Vagina (tissue), 2 donors: Measurements from ENCODE around the gene FUT7. TPM values are rescaled to one million over a fixed set of nuclear protein-coding genes. Genes with fewer than 3 reads are reported as not detected.

Source experiments
- DNase-seq, 2 donors: peaks; one replicate each; pipeline ENCODE4 v3.0.0-alpha.2; 2017; ENCODE audit errors: extremely low spot score in 2 of 2
- H3K27ac ChIP-seq: fragments of 200-600 bp; sonication (generic); one replicate; pipeline ENCODE4 v1.5.1; 2019
- H3K27me3 ChIP-seq: fragments of 200-600 bp; sonication (generic); one replicate; pipeline ENCODE4 v1.5.1; 2019
- H3K36me3 ChIP-seq, 2 donors: fragments of 200-600 bp; sonication (generic); one replicate each; pipeline ENCODE4 v1.5.1; 2017 to 2019
- H3K4me1 ChIP-seq: fragments of 200-600 bp; sonication (generic); one replicate; pipeline ENCODE4 v1.5.1; 2019
- H3K4me3 ChIP-seq, 2 donors: fragments of 200-600 bp; sonication (generic); 1 replicate in 1 of 2; 2 replicates in 1 of 2; pipeline ENCODE4 v1.5.1; 2016 to 2019
- H3K9me3 ChIP-seq: fragments of 200-600 bp; sonication (generic); one replicate; pipeline ENCODE4 v1.5.1; 2019
- POLR2A ChIP-seq, 2 donors: fragments of 450-650 bp; IDR thresholded peaks; one replicate each; pipeline ENCODE4 v1.6.1; 2017; ENCODE audit warnings: antibody characterized with exemption in 2 of 2, mild to moderate bottlenecking in 2 of 2, moderate library complexity in 2 of 2
- POLR2AphosphoS5 ChIP-seq, 2 donors: sonication (generic); formaldehyde crosslinking; IDR thresholded peaks; one replicate each; pipeline ENCODE4 v1.9.0; 2017; ENCODE audit warnings: antibody characterized with exemption in 2 of 2, mild to moderate bottlenecking in 2 of 2, low read depth in 1 of 2; ENCODE audit not compliant: insufficient read depth in 1 of 2
- intact Hi-C: fragments of 100-400 bp; cut with DNase I; formaldehyde crosslinking; loops from one replicate; pipeline ENCODE4 v1.15.1; 2023
- total RNA-seq: library from RNA; depleted of rRNA; stranded (reverse); fragments of >200 nt; gene quantifications from one replicate; pipeline ENCODE4 v1.2.3, GENCODE V29; 2016
- TF ChIP-seq, protein P1 (sequence below), 3 experiments: fragments of 450-650 bp in 2 of 3; fragments of 200-600 bp in 1 of 3; sonication (generic) in 1 of 3; IDR thresholded peaks; one replicate each; pipeline ENCODE4 v1.5.1; 2017 to 2019; ENCODE audit warnings: antibody characterized with exemption in 3 of 3, mild to moderate bottlenecking in 2 of 3, moderate library complexity in 2 of 3

The FUT7 gene
- total RNA-seq, 1 donor from 2014 or later: not detected

DNA sequence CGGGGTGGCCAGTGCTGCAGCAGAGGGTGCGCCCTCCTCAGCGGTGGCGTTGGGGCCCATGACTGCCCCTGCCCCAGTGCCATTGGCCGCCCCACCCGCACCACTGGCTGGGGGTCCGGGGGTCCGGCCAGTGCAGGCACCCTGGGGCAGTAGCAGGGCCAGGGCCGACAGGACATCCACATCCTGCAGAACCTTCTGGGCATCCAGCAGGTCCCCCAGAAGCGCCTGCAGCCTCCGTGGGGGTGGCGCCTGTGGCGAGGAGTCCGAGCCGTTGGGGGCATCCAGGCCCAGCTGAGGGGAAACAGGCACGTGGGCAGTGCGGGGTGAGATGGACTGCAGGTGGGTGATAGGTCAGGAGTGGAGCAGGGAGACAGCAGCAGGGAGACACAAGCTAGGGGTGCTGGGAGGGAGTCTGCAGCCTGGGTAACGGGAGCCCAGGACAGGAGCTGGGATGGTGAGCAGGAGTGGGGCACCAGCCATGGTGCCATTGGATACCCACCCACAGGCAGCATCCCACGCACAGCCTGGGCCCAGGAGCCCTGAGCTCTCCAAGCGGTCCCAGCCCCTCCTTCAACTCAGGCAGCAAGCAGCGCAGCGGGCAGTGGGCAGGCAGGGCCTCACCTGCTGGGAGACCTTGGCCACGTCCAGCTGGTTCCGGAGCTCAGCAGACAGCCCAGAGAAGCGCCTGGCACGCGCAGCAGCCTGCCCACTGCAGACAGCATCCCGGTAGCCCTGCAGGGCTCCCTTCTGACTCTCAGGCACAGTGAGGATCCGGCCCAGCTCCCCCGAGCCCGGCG lies 10.9 kb downstream of the FUT7 start:
- Histone ChIP-seq H3K4me1 (peaks cover 8% of the 10 kb centered on the region), H3K27ac (no peak overlapping the region), H3K4me3 (no peak overlapping the region), H3K9me3 (no peaks in the 10 kb centered on the region), H3K27me3 (no peaks in the 10 kb centered on the region), H3K36me3 (peaks cover 0 to 17% of the 10 kb centered on the region in 2 donors)
- no peak for TF ChIP-seq POLR2A (IDR thresholded peaks at IDR 0.05)
- no peak for TF ChIP-seq POLR2AphosphoS5 (IDR thresholded peaks at IDR 0.05; ENCODE audit: insufficient read depth in 1 of 2, low read depth in 1 of 2)
- TF ChIP-seq, protein P1, sequence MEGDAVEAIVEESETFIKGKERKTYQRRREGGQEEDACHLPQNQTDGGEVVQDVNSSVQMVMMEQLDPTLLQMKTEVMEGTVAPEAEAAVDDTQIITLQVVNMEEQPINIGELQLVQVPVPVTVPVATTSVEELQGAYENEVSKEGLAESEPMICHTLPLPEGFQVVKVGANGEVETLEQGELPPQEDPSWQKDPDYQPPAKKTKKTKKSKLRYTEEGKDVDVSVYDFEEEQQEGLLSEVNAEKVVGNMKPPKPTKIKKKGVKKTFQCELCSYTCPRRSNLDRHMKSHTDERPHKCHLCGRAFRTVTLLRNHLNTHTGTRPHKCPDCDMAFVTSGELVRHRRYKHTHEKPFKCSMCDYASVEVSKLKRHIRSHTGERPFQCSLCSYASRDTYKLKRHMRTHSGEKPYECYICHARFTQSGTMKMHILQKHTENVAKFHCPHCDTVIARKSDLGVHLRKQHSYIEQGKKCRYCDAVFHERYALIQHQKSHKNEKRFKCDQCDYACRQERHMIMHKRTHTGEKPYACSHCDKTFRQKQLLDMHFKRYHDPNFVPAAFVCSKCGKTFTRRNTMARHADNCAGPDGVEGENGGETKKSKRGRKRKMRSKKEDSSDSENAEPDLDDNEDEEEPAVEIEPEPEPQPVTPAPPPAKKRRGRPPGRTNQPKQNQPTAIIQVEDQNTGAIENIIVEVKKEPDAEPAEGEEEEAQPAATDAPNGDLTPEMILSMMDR (IDR thresholded peaks at IDR 0.05): no peak
- intact Hi-C loops: no loop called here
- DNase-seq: no peak

DNA sequence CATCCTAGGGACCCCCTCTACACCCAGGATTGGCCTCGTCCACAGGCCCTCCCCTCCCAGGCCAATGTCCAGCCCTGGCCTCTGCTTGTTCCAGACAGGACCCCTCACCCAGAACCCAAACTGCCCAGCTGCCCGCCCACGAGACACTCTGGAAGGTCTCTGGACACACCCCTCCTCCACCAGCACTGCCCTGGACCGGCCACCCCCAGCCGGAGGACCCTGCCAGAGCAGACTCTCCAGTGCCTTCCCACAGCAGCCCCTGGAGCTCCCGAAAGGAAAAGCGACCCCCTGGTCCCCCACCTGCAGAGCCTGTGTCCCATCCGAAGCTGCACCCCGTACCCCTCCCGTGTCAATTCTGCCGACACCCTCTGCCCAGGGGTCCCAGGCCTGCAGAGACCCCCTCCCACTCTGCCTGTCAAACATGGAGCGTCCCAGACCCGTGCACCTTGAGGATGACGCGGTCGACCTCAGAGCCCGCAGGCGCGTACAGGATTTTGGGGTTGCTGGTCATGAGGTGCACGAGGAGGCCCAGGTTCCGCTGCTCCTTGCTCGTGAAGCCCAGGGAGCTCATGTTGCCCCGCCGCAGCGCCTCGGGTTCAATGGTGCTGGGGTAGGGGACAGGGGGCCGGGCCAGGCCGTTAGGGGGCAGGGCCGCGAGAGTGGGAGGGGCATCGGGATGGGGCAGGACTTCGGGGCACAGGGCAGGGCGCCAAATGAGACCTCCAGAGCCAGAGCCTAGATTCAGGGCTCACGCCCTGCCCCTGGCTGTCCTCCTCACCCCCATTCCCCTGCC lies 11.8 kb downstream of the FUT7 start:
- Histone ChIP-seq H3K27me3 (no peaks in the 10 kb centered on the region), H3K4me3 (no peak overlapping the region), H3K27ac (no peak overlapping the region), H3K4me1 (no peaks in the 10 kb centered on the region), H3K9me3 (no peaks in the 10 kb centered on the region), H3K36me3 (peaks cover 0 to 20% of the 10 kb centered on the region in 2 donors)
- TF ChIP-seq POLR2A (IDR thresholded peaks at IDR 0.05) (no peak), POLR2AphosphoS5 (IDR thresholded peaks at IDR 0.05; ENCODE audit: insufficient read depth in 1 of 2, low read depth in 1 of 2) (no peak)
- TF ChIP-seq, protein P1 (IDR thresholded peaks at IDR 0.05): no peak
- intact Hi-C loops: no loop called here
- no peak for DNase-seq

DNA sequence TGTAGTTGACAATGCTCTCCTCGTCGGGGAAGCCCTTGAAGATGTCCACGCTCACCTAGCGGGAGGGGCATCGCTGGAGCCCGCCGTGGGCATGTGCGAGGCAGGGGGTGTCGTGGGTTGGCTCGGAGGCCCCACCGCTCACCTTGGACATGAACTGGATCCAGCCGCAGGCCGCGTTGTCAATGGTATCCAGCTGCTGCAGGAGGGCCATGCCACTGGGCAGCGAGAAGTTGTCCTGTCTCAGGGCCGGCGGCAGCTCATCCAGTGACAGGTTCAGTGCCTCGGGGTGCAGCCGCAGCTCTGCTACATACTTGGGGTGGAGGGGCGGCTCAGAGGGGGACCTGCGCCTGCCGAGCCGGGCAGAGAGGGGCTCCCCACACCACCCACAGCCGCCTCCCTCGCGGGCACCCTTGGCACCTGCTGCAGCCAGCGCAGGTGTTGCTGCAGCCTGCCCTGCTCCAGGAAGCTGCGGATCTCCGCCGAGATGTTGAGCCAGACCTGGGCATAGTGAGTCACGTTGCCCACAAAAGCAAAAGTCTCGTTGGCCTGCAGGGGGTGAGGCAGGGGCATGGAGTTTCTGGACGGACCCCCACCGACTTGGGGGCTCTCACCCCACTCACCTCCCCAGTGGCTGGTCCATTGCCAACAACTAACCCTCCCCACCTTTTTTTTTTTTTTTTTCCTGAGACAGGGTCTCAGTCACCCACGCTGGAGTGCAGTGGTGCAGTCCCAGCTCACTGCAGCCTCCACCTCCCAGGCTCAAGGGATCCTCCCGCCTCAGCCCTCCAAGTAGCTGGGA lies 12.9 kb downstream of the FUT7 start:
- H3K36me3 ChIP-seq: peaks cover 0 to 20% of the 10 kb centered on the region in 2 donors
- no peak for TF ChIP-seq POLR2A (IDR thresholded peaks at IDR 0.05)
- no peak for TF ChIP-seq POLR2AphosphoS5 (IDR thresholded peaks at IDR 0.05; ENCODE audit: insufficient read depth in 1 of 2, low read depth in 1 of 2)
- intact Hi-C loops: no loop called here

DNA sequence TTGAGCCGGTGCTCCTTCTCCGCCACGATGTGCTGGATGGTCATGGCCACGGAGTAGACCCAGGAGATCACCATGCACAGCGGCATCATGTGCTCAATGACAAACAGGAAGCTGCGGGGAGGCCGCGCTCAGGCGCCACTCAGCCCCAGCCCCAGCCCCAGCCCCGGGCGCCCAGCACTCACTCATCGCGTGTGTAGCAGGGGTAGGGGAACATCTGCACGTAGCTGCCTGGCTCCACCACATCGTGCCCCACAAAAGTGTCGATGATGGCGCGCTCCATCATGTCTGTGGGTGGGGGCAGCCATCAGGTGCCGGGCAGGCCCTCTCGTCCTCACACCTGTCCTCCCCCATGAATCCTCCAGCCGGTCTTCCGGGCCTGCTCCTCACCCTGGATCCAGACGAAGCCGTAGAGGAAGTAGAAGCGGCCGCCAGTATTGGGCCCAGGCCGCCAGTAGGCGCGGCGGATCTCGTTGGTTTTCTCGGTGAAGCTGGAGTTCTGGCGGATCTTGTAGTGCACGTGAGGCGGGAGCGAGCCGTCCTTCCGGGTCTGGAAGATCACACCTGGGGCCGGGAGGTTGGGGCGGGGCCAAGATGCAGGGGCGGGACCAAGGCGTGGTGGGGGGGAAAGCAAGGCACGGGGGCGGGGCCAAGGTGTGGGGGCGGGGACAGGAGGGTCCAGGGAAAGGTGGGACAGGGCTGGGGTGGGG lies 13.9 kb downstream of the FUT7 start:
- H3K4me1 ChIP-seq: no peaks in the 10 kb centered on the region
- peaks cover 0 to 20% of the 10 kb centered on the region in 2 donors for H3K36me3 ChIP-seq
- TF ChIP-seq, protein P1 (IDR thresholded peaks at IDR 0.05): no peak
- TF ChIP-seq POLR2AphosphoS5 (IDR thresholded peaks at IDR 0.05; ENCODE audit: insufficient read depth in 1 of 2, low read depth in 1 of 2) (no peak), POLR2A (IDR thresholded peaks at IDR 0.05) (no peak)
- no peaks in the 10 kb centered on the region for H3K9me3 ChIP-seq
- no peak overlapping the region for H3K27ac ChIP-seq
- DNase-seq: no peak
- no peaks in the 10 kb centered on the region for H3K27me3 ChIP-seq
- no peak overlapping the region for H3K4me3 ChIP-seq
- intact Hi-C loops: no loop called here

More for the DNA sequence above, 12.9 kb downstream of the FUT7 start:
- DNase-seq: no peak
- no peak overlapping the region for H3K27ac ChIP-seq
- H3K27me3 ChIP-seq: no peaks in the 10 kb centered on the region
- no peak overlapping the region for H3K4me3 ChIP-seq
- H3K9me3 ChIP-seq: no peaks in the 10 kb centered on the region
- no peaks in the 10 kb centered on the region for H3K4me1 ChIP-seq
